Colon (tissue), 2 donors: ENCODE data around the gene SIGLEC6.

Source experiments
- FAIRE-seq: peaks from 2 replicates; lab custom pipeline; 2012; peaks lifted over from hg19 to GRCh38; lab: Jason Lieb, UNC
- donor health status: control.
- donor health status: control.

Gene SIGLEC6

GRCh38 chr19:51472607-51473006 lies 58.9 kb downstream of the SIGLEC6 start:
- FAIRE-seq, result no peak

GRCh38 chr19:51471527-51471926 lies 59.9 kb downstream of the SIGLEC6 start:
- no peak for FAIRE-seq

GRCh38 chr19:51470966-51471365 lies 60.5 kb downstream of the SIGLEC6 start:
- FAIRE-seq, result no peak

GRCh38 chr19:51469629-51470028 lies 61.8 kb downstream of the SIGLEC6 start:
- no peak for FAIRE-seq

GRCh38 chr19:51469162-51469561 lies 62.3 kb downstream of the SIGLEC6 start:
- no peak for FAIRE-seq

GRCh38 chr19:51468545-51468920 lies 62.9 kb downstream of the SIGLEC6 start:
- no peak for FAIRE-seq

- no peak for FAIRE-seq
Observed at GRCh38 chr19:51467864-51468544, 63.5 kb downstream of the SIGLEC6 start.
